Measurements from ENCODE around the gene OR14A16.

OR14A16 gene

GRCh38 chr1:247854899-247855545 lies 31.1 kb upstream of the OR14A16 start:
- Histone ChIP-seq H3K9me3 (ENCODE audit: control insufficient read depth, insufficient read depth, low read depth, low read length) (no peaks in the 10 kb centered on the region), H3K36me3 (ENCODE audit: control insufficient read depth in 2 of 2, insufficient read depth in 1 of 2, low read length in 2 of 2) (no peaks in the 10 kb centered on the region), H3K4me1 (ENCODE audit: control insufficient read depth, insufficient read depth, low read length) (no peaks in the 10 kb centered on the region), H3K4me3 (ENCODE audit: low read depth, low read length) (no peak overlapping the region), H3K27ac (ENCODE audit: extremely low read depth, low read depth, low read length) (no peak overlapping the region)
- ChIA-PET POLR2A (no interaction called here), CTCF (no interaction called here)
- TF ChIP-seq GLIS2 (tag by site-specific recombination; IDR thresholded peaks at IDR 0.05): no peak
- TF ChIP-seq HOXA7 (CRISPR knock-in tag; IDR thresholded peaks at IDR 0.05; ENCODE audit: borderline replicate concordance): no peak
- TF ChIP-seq ZNF530 (tag by site-specific recombination; IDR thresholded peaks at IDR 0.05; ENCODE audit: low read depth): no peak
- no peak for TF ChIP-seq ZBTB10 (tag by site-specific recombination; IDR thresholded peaks at IDR 0.05)
- no peak for TF ChIP-seq ZSCAN4 (tag by site-specific recombination; IDR thresholded peaks at IDR 0.05)
- no peak for TF ChIP-seq ZNF133 (tag by site-specific recombination; IDR thresholded peaks at IDR 0.05)

GRCh38 chr1:247849616-247850015 lies 25.7 kb upstream of the OR14A16 start:
- Histone ChIP-seq H3K27ac (ENCODE audit: extremely low read depth, low read depth, low read length) (no peak overlapping the region), H3K4me1 (ENCODE audit: control insufficient read depth, insufficient read depth, low read length) (no peaks in the 10 kb centered on the region), H3K36me3 (ENCODE audit: control insufficient read depth in 2 of 2, insufficient read depth in 1 of 2, low read length in 2 of 2) (no peaks in the 10 kb centered on the region), H3K9me3 (ENCODE audit: control insufficient read depth, insufficient read depth, low read depth, low read length) (no peaks in the 10 kb centered on the region), H3K4me3 (ENCODE audit: low read depth, low read length) (no peak overlapping the region)
- ChIA-PET POLR2A (no interaction called here), CTCF (no interaction called here)
- TF ChIP-seq WT1 (tag by site-specific recombination; IDR thresholded peaks at IDR 0.05): no peak
- no peak for TF ChIP-seq ZNF214 (tag by site-specific recombination; IDR thresholded peaks at IDR 0.05; ENCODE audit: borderline replicate concordance)
- TF ChIP-seq ZNF394 (tag by site-specific recombination; IDR thresholded peaks at IDR 0.05; ENCODE audit: borderline replicate concordance): no peak
- no peak for TF ChIP-seq KLF7 (tag by site-specific recombination; IDR thresholded peaks at IDR 0.05; ENCODE audit: borderline replicate concordance)
- no peak for TF ChIP-seq MZF1 (tag by site-specific recombination; IDR thresholded peaks at IDR 0.05; ENCODE audit: borderline replicate concordance)
- no peak for TF ChIP-seq ZNF2 (tag by site-specific recombination; IDR thresholded peaks at IDR 0.05)
- TF ChIP-seq ZFP37 (tag by site-specific recombination; IDR thresholded peaks at IDR 0.05): no peak

GRCh38 chr1:247848346-247848745 lies 24.4 kb upstream of the OR14A16 start:
- ChIA-PET POLR2A (no interaction called here), CTCF (no interaction called here)
- H3K9me3 ChIP-seq (ENCODE audit: control insufficient read depth, insufficient read depth, low read depth, low read length): no peaks in the 10 kb centered on the region
- H3K4me1 ChIP-seq (ENCODE audit: control insufficient read depth, insufficient read depth, low read length): no peaks in the 10 kb centered on the region
- H3K27ac ChIP-seq (ENCODE audit: extremely low read depth, low read depth, low read length): no peak overlapping the region
- no peaks in the 10 kb centered on the region for H3K36me3 ChIP-seq (ENCODE audit: control insufficient read depth in 2 of 2, insufficient read depth in 1 of 2, low read length in 2 of 2)
- no peak overlapping the region for H3K4me3 ChIP-seq (ENCODE audit: low read depth, low read length)
- TF ChIP-seq ZSCAN30 (tag by site-specific recombination; IDR thresholded peaks at IDR 0.05) (no peak), ZBTB44 (tag by site-specific recombination; IDR thresholded peaks at IDR 0.05) (no peak), ZNF37A (tag by site-specific recombination; IDR thresholded peaks at IDR 0.05) (no peak), ZNF514 (tag by site-specific recombination; IDR thresholded peaks at IDR 0.05) (no peak), ZNF785 (tag by site-specific recombination; IDR thresholded peaks at IDR 0.05) (no peak), ZNF10 (tag by site-specific recombination; IDR thresholded peaks at IDR 0.05) (no peak), ZNF692 (tag by site-specific recombination; IDR thresholded peaks at IDR 0.05) (no peak), ZNF707 (tag by site-specific recombination; IDR thresholded peaks at IDR 0.05) (no peak)

Data from HEK293 (cell line).